ENCODE results near the gene YPEL1.

The YPEL1 gene, protein sequence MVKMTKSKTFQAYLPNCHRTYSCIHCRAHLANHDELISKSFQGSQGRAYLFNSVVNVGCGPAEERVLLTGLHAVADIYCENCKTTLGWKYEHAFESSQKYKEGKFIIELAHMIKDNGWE

DNA sequence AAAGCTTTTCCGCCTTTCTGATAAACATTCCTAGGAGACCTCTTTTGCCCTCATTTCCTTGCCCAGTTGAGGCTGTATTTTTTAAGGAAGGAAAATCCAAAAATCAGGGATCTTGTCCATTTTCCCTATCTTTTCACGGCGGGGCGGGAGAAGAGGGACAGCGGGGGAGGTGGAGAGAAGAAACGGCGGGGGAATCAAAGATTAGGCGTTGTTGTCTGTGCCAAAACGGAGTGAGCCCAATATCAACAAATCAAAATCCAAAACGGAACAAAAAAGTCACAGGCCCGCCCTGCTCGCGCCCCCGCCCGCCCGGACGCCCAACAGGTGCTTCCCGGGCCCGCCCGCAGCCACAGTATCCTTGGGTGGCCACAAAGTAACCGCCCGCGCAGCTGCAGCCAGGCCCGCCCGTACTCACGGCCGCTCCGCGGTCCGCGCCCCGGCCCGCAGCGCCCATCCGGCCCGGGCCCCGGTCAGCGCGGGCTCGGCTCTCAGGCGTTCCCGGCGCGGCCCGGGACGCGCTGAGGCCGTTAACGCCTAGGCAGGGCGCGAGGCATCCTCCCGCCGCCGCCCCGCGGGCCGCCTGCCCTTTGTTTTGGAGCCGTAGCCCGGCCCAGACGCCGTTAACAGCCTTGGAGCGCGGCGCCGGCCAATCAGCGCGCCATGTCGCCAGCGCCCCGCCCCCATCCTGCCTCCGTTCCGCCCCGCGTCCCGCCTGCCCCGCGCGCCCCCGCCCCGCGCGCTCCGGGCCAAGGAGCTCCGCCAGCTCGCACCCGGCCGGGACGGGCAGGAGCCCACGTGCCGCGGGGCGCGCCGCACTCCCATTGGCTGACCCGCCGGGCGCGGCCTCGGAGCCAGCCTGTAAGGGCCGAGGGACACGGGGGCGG is at the start of gene YPEL1:
YPEL1 (minus strand) TSS at position 595 of the 884 bp plus-strand sequence. CDS start 25,050 bp downstream, outside the sequence.
- DNase-seq, result peak; percentile 95

DNA sequence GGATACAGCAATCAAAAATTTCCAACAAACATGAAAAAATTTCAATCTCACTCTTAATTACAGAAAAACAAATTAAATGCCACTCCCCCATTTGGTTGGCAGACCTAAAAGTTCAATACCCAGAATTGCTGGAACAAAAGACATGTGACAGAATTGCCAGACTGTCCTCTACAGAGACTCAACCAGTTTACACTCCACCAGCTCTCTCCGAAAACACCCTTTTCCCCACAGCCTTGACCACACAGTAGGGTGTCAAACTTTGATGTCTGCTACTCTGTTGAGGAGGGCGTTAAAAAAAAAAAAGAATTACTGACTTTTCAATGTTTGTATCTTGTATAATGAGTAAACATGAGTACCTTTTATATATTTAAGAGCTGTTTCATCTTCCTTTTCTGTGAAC is 44.7 kb upstream of the YPEL1 start:
- DNase-seq, result no peak

DNA sequence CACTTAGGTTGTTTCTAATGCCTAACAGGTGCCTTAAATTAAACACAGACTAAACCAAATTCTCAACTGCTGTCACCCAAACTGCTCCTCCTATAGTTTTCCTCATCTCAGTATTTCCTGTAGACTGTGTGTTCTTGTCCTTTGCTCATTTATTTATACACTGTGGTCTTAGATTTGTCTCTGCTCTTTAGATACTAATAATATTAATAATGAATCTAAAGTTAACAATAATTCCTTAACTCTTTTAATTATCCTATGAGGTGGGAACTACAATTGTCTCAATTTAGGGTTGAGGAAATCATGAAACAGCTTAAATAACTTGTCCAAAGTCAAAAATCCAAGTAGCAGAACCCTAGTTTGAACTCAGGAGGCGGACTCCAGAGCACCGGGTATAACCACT is 43.9 kb upstream of the YPEL1 start:
- no peak for DNase-seq

DNA sequence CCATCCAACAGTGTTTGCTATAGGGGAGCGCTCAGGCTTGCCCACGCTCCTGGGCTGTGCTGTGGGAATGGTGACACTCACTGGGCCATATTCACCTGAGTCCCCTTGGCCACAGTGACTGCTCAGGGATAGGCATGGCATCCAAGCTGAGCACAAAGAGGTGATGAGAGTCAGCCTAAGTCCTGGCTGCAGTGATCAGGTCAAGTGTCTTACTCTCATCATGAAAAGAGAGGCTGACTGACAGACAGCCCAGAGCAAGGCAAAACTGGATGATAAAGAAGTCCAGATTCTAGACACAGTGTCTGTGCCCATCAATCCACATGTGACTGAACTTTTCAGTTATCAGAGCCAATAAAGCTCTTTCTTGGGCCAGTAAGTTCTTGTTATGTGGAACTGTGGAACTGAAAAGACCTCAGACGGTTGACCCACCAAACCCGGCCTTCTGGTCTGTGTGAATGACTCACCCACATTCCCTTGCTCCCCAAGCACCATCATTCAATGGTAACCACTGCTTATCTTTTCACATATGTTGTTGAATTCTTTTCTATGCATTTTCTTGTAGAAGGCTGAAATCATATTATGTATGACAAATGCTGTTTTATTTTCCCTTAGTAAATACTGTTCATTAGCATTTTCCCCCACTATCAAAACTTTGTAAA is 43.2 kb upstream of the YPEL1 start:
- DNase-seq, result no peak

DNA sequence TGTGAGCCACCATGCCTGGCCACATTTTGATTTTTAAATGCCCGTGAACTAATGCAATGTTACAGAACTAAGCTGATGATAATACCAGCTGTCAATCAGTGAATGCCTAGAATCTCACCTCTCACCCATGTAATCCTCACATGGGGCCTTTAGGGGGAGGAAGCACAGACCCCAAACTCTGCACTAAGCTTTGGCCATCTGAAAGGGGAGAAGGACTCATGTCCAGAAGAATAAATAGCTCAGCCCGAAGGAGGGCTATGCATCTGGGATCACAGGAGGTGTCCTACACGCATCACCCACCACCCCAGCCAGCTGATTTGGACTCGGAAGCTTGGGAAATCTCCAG is 36.0 kb upstream of the YPEL1 start:
- DNase-seq, result no peak

DNA sequence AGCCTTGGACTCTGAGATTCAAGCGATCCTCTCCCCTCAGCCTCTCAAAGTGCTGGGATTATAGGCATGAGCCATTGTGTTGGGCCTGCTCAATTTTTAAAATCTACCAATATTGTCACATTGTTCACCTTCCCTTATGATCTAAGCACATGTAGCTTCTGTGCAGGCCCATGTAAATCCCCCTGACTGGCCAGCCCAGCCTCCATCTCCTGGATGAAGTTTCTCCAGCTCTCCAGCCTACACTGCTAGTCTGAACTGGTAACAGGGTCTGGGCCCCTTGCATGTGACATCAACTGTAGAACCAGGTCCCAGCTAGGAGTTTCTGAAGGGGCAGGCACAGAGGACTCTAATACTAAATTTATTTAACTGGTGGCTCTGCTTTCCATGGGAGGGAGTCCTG is 32.8 kb upstream of the YPEL1 start:
- DNase-seq, result no peak

DNA sequence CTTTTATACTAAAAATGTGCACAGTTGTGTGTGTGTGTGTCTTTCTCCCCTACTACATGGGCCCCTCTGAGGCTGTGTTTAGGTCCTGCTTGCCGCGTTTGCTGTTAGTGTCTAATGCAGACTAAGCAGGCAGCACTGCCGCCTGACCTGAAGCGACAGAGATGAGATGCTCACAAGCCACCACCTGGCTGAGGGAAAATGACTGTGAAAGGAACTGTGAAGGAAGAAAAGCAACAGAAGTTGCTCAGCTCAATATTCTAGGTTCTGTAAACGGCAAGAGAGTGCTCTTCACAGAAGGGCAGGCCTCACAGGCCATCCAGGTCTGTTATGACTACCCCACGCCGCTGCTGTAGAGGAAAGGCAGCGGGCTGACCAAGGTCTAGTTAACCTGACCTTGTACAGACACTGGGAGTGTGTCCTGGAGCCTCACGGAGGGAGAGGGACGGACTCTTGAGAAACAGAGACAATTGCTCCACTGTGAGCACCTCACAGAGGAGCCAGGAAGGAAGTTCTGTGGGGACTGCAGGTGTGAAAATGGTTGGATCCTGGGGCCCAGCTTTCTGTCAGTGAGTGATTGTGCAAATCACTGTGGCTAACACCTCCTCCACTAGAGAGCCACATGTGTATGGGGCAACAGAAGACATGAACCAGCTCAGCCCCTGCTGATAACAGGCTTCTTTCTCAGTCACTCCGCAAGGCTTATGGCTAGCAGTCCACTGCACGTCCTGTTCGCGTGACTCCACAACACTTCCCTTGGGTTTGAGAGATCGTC is 31.3 kb upstream of the YPEL1 start:
- DNase-seq, result no peak

DNA sequence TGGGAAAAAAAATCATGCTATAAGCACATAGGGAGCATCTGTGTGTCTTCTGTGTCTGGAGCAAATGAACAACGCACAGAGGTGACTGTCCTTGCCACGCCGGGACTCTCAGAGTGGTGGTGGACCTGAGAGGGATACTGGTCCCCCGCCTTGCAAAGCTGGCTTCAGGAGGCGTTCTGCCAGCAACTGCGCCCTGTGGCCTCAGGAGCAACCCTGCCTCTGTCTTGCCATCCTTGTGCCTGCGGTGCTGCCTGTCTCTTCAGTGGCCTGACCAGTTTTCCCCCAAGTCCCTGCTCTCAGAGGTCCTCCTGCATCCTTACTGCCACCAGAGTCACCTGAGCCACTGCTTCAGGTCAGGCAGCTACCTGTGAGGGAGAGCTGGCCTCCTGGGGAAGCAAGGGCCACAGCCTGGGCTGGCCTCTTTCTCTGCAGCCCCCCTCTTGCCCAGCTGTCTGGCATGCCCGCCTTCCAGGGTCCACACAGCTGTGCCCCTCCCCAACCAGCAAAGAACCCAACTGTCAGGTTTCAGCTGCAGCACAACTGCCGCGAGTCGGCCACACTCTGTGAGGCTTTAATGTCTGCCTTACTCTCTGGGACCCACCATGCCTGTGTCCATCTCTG is 30.4 kb upstream of the YPEL1 start:
- no peak for DNase-seq

DNA sequence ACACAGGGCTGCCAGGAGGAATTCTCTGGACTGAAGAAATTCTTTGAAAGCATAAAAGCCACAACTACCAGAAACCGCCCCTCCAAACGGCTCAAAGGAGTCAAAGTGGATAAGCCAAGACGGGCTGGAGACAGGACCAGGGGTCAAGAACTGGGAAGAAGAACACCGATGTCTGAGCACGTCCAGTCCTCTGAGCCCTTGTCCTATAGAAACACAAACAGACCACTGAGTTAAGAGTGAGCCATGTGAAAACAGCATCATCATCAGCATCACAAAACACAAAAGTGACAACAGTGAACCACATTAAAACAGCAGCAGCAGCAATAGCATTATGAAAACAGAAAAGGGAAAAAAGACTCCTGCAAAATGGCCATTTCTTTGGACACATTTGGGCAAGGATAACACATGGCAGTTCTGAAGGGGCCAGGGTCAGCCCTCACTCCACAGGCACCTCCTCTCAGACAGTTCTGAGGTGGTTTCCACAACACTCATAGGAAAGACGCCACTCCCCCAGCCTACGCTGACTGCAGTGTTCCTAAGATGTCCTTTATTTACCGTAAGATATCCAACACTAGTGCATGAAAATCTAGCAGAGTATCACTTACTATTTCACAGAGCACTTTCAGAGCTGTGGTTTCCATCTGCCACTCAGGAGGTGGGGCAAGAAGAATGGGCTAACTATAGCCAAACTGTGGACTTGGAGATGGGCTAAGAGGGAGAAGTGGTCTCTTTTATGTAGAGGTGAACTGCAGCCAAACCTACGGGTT is 28.6 kb upstream of the YPEL1 start:
- no peak for DNase-seq

DNA sequence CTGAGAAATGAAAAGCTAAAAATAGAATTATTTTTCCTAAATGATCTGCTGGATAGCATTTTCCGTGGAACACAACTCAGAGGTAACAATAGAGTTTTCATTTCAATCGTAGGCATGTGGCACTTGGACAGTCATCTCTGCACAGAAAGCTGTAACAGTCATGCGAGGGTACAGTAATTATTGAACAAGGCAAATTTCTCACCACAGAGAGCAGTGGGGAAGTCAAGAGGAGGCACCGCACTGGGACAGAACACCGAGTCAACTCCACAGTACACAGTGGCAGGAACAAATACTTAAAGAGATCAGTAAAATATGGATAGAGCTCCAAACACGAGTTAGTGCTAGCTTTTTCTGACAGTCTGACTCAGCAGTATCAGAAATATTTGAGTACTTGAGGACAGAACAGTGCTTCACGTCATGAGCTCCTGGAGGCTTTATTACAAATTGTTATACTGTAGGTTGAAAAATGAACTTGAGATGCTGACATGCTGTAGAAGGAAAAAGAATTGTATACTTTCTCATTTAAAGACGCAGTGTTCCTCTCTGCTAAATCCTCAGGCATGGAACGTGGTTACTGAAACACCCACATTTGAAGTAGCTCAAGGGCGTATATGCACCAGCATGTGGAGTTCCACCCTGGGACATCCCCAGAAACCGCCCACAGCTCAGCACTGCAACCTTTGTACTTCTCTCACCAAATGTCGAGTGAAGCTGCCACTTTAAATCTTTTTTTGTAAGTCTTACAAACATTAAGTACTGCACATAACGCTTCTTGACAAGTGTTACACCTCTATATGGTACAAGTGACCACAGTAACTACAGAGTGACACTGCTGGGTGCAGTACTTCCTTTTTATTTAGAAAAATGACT is 27.4 kb upstream of the YPEL1 start:
- DNase-seq, result no peak

DNA sequence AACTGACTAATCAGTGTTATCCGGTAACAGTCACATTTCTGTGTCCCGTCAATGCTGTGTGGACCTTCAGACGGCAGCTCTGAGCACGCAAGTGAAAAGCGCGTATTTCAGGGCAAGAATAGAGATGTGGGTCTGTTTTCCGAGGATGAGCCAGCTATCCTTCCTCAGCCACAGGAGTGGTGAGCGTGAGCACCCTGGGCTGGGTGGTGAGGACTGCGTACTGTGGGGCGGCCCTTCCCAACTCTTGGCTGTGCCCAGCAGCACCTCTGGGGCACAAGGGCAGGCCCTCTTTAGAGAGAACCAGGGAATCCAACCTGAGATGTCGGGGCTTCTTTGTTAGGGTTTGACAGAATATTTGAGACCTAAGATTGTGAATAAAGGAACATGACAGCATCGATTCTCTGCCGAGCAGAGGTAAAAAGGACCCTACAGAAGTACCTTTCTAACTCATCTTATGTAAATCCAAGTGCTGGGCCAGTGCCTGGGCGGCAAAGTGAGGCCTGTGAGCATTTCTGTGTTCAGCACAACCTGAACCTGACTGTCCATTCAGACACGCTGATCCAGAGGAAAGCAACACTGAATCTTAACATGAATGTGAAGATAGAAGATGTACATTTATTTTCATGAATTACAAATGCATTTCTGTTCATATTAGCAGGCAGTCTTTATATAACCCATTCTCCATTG is 26.5 kb upstream of the YPEL1 start:
- DNase-seq, result no peak

DNA sequence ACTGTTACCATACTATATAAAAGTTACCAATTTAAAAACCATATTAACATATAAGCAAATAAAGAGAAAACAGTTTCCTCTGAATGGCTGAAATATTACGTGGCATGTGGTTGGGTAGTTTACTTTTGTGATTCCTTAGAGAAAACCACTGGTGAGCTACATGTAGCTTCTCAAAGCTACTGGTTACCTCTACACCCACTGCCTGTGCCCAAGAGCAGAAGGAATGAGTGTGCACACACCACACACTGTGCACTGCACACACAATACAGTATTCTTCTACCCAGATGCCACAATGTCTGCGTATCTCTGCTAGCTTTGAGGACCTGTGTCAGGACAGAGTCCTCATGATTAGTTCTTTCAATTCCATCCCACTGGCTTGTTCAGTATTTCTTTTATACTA is 25.5 kb upstream of the YPEL1 start:
- DNase-seq, result no peak

DNA sequence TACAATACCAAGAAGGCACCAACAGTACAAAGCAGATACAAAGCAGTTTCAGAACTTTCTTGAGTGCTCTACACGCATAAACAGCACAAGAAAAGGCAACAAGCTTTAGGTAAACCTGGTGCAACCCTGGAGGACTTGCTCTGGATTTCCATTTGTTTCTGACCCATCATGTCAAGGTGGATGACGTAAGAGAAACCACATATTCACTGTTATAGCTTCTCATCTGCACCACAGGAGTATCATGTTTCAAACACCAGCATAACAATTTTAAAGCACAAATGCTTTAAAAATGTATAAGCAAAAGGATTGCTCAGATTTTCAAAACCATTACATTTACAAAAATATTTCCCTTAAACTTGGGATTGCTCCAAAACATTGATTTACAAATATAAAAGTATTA is 25.0 kb upstream of the YPEL1 start:
- no peak for DNase-seq

DNA sequence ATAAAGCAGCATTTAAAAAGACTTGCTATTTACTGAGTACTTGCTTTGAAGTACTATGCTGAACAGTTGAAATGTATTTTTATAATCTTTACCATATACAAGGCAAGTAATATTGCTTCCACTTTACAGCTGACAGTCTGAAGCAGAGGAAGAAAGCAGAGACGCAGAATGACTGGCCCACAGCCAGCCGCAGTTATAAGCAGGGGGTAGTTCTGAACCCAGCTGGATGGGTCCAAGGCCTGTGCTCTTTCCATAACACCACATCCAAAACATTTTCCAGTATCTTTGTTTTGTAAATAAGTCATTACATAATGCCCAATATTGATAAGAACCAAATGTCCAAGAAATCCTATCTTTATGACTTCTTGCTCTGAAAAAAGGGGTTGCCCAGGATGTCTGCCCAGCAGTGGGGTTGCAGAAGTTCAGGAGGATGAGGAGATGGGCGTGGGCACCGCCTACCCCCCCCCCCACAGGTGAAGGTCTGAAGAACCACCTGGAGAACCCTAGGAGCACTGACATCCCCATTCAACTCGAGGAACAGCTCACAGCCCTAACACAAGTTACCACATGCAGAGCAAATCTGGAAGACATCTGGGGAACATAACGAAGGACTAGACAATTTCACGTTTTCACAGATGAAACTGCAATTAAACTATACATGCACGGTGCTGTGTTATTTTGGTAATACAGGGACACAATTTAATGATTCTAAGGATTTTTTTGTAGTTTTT is 24.2 kb upstream of the YPEL1 start:
- no peak for DNase-seq

DNA sequence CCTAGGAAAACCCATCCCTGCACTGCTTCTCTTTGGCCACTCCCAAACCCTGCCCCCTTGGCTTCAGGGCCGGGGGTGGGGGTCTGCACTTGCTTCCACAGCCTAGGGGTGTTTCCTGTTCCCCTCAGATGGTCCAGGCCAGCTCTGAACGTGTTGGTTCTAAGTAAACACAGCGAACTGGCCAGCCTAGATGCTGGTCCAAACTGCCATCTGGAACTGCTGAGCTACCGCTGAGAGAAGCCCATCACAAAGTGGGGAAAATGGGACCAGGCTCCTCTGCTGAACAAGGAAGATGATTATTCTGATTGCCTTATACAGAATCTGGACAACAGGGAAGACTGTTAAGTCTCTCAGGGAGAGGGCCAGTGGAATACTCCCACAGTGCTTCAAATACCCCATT is 23.5 kb upstream of the YPEL1 start:
- DNase-seq, result no peak

DNA sequence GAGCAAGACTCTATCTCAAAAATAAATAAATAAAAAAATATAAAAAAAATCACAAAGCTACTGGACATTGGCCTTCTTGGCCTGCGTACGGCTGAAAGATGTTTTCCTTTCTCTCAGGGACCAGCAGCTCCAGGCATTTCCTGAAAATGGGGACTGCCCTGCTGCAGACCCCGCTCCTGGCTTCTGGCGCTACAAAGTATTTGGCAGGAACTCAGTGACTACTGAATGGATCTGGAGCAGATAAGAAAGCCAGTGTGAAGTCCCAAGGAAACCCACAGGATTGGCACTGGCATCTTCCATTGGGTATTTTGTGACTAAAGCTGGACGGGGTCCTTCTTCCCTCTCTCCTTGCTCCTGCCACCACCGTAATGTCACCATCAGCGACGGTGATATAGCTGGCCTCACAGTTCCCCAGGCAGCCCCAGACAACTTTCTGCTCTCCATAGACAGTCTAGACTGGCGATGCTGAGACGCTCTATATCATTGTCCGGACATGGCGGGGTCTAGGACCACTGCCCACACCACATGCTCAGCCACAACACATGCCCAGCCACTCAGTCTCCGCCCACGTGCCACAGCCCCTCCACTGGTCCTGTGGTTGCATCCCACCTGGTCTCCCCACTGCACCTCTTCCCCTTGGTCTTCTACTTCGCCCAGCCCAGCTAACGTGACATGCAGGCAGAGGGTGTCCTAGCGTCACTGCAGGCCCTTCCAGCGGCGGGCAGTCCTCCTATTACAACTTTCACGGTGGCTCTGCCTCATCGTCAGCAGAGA is 22.7 kb upstream of the YPEL1 start:
- no peak for DNase-seq

DNA sequence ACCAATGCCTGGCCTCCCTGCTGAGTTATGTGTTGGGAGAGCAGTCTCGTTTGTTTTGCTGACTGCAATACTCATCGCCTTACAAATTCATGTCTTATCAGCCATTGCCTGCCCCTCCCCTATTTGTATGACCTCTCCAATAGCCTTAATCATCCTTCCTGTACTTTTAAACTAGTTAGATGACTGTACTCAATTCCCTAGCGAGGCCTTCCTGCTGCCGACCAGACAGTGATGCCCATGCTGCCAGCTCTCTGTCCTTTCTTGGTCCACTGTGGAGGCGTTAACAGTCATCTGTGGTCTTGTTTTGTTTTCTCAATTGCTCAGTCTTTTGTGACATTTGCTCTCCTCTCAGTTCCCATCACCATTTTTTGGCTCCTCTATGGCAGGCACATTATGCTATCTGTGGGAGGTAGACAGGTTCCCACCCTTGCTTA is 20.3 kb upstream of the YPEL1 start:
- DNase-seq, result peak; percentile 22

DNA sequence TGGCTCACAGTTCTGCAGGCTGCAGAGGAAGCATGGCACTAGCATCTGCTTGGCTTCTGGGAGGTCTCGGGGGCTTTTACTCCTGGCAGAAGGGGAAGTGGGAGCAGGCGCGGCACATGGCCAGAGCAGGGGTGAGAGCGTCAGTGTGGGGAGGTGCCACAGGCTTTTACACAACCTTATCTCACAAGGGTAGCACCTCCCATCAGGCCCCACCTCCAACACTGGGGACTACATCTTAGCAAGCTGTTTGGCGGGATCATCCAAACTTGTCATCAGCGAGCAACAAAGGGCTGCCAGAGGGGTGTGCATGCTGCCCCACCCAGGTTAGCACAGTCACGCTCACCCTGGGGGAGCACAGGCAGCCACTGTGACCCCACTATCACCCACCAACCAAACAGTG is 18.9 kb upstream of the YPEL1 start:
- DNase-seq, result peak; percentile 62
